Neural cell (in vitro differentiated cells): ENCODE measurements around the gene CSTB. TPM values are rescaled to one million over a fixed set of nuclear protein-coding genes. Genes with fewer than 3 reads are reported as not detected.

Experiments
- H2AFZ ChIP-seq: fragments of 200-600, 300-800 bp; sonication (generic), shearing (Covaris generic); 2 replicates; pipeline ENCODE4 v1.6.0; 2014; ENCODE audit warnings: low read depth, mild to moderate bottlenecking, antibody characterized with exemption, low read length, moderate library complexity
- H3F3A ChIP-seq: fragments of 200-600 bp; shearing (Covaris generic); 2 replicates; pipeline ENCODE4 v1.6.1; 2016; ENCODE audit warnings: mild to moderate bottlenecking, moderate library complexity, mixed read lengths, antibody characterized with exemption, low read length; ENCODE audit not compliant: insufficient read depth, poor library complexity, severe bottlenecking
- H3K27ac ChIP-seq: fragments of 200-600, 300-800 bp; sonication (generic), shearing (Covaris generic); 2 replicates; pipeline ENCODE4 v1.5.1; 2014; ENCODE audit warnings: mild to moderate bottlenecking, low read length, moderate library complexity
- H3K27me3 ChIP-seq: fragments of 300-800, 200-600 bp; sonication (generic), shearing (Covaris generic); 2 replicates; pipeline ENCODE4 v1.6.0; 2014; ENCODE audit warnings: mild to moderate bottlenecking, low read depth, low read length, moderate library complexity; ENCODE audit not compliant: insufficient read depth
- H3K36me3 ChIP-seq: fragments of 300-800, 200-600 bp; sonication (generic), shearing (Covaris generic); 2 replicates; pipeline ENCODE4 v1.5.1; 2014; ENCODE audit warnings: mild to moderate bottlenecking, antibody characterized with exemption, low read length, moderate library complexity; ENCODE audit not compliant: insufficient read depth
- H3K4me2 ChIP-seq: fragments of 300-800, 200-600 bp; sonication (generic), shearing (Covaris generic); 2 replicates; pipeline ENCODE4 v1.6.0; 2014; ENCODE audit warnings: mild to moderate bottlenecking, low read length
- H3K4me3 ChIP-seq: fragments of 300-800, 200-600 bp; sonication (generic), shearing (Covaris generic); 2 replicates; pipeline ENCODE4 v1.5.1; 2014; ENCODE audit warnings: mild to moderate bottlenecking, low read length, moderate library complexity
- H3K79me2 ChIP-seq: fragments of 200-600 bp; shearing (Covaris generic); replicated peaks from 2 replicates; pipeline ENCODE4 v1.6.0; 2014; ENCODE audit warnings: mild to moderate bottlenecking, low read length, moderate library complexity; ENCODE audit not compliant: insufficient read depth
- H3K9ac ChIP-seq: fragments of 300-800, 200-600 bp; sonication (generic), shearing (Covaris generic); 2 replicates; pipeline ENCODE4 v1.6.1; 2016; ENCODE audit warnings: mild to moderate bottlenecking, low read length, mixed read lengths
- H3K9me2 ChIP-seq: fragments of 200-600 bp; shearing (Covaris generic); 2 replicates; pipeline ENCODE4 v1.6.1; 2016; ENCODE audit warnings: mild to moderate bottlenecking, low read length, mixed read lengths; ENCODE audit not compliant: insufficient read depth
- H3K9me3 ChIP-seq: fragments of 200-600, 300-800 bp; sonication (generic), shearing (Covaris generic); 2 replicates; pipeline ENCODE4 v1.6.1; 2016; ENCODE audit warnings: mild to moderate bottlenecking, mixed run types, low read length, moderate library complexity, mixed read lengths
- H4K20me1 ChIP-seq: fragments of 200-600 bp; shearing (Covaris generic); 2 replicates; pipeline ENCODE4 v1.6.1; 2016; ENCODE audit warnings: mild to moderate bottlenecking, mixed run types; ENCODE audit not compliant: insufficient read depth
- EP300 ChIP-seq: fragments of 450-650 bp; conservative IDR thresholded peaks from 2 replicates; pipeline ENCODE4 v1.6.1; 2014; ENCODE audit warnings: antibody characterized with exemption, mild to moderate bottlenecking, moderate library complexity; ENCODE audit not compliant: poor library complexity, severe bottlenecking
- EZH2 ChIP-seq: fragments of 200-600, 300-800 bp; shearing (Covaris generic), sonication (generic); IDR thresholded peaks from 2 replicates; pipeline ENCODE4 v1.6.1; 2014; ENCODE audit warnings: antibody characterized with exemption, low read length, borderline replicate concordance, mild to moderate bottlenecking; ENCODE audit not compliant: insufficient read depth, poor library complexity, severe bottlenecking
- MXI1 ChIP-seq: fragments of 450-650 bp; conservative IDR thresholded peaks from 2 replicates; pipeline ENCODE4 v1.6.1; 2014; ENCODE audit warnings: antibody characterized with exemption, mild to moderate bottlenecking; ENCODE audit not compliant: poor library complexity, severe bottlenecking
- POLR2AphosphoS5 ChIP-seq: IDR thresholded peaks from 2 replicates; pipeline ENCODE4 v1.6.1; 2012
- RAD21 ChIP-seq: fragments of 450-650 bp; conservative IDR thresholded peaks from 2 replicates; pipeline ENCODE4 v1.6.1; 2014; ENCODE audit warnings: antibody characterized with exemption, mild to moderate bottlenecking, moderate library complexity
- SMC3 ChIP-seq: fragments of 450-650 bp; conservative IDR thresholded peaks from 2 replicates; pipeline ENCODE4 v1.6.1; 2014; ENCODE audit warnings: antibody characterized with exemption, mild to moderate bottlenecking, moderate library complexity; ENCODE audit not compliant: poor library complexity
- TAF1 ChIP-seq: IDR thresholded peaks from 2 replicates; pipeline ENCODE4 v1.6.1; 2012; ENCODE audit warnings: low read depth
- polyA plus RNA-seq: library from polyadenylated mRNA; depleted of rRNA; stranded (reverse); fragments of >200 nt; gene quantifications from 2 replicates; pipeline ENCODE4 v1.2.3, GENCODE V29; 2014
- TF ChIP-seq, protein P1 (sequence below): fragments of 450-650 bp; IDR thresholded peaks from 2 replicates; pipeline ENCODE4 v1.5.1; 2014; ENCODE audit warnings: antibody characterized with exemption, mild to moderate bottlenecking, moderate library complexity; ENCODE audit not compliant: poor library complexity, severe bottlenecking
- TF ChIP-seq, protein P2 (sequence below): IDR thresholded peaks from 2 replicates; pipeline ENCODE4 v1.6.1; 2012; ENCODE audit warnings: borderline replicate concordance

CSTB gene
- polyA plus RNA-seq, 1 donor from 2014 or later = 9.7 TPM

DNA sequence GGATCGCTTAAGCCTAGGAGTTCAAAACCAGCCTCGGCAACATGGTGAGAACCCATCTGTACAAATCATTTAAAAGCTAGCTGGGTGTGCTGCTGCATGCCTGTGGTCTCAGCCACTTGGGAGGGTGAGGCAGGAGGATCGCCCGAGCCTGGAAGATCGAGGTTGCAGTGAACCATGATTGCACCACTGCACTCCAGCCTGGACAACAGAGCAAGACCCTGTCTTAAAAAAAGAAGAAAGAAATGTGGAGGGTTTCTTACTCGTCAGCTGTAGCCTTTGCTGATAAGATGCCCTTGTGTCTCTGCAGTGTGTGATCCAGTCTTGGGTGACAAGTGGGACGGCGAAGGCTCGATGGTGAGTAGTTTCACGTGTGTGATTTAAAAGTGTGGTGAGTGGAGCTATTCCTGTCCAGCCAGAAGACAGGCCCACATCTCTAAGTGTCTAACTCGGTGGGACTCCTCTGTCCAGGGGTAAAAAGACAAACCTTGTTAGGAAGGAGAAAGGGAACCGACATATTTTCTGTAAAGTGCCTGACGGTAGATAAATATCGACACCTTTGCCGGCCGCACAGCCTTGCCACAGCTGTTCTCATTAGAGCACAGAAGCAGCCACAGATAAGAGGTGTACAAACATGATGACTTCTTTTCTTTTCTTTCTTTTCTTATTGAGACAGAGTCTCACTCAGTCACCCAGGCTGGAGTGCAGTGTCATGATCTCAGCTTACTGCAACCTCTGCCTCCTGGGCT is 30.2 kb downstream of the CSTB start:
- TF ChIP-seq, protein P1, sequence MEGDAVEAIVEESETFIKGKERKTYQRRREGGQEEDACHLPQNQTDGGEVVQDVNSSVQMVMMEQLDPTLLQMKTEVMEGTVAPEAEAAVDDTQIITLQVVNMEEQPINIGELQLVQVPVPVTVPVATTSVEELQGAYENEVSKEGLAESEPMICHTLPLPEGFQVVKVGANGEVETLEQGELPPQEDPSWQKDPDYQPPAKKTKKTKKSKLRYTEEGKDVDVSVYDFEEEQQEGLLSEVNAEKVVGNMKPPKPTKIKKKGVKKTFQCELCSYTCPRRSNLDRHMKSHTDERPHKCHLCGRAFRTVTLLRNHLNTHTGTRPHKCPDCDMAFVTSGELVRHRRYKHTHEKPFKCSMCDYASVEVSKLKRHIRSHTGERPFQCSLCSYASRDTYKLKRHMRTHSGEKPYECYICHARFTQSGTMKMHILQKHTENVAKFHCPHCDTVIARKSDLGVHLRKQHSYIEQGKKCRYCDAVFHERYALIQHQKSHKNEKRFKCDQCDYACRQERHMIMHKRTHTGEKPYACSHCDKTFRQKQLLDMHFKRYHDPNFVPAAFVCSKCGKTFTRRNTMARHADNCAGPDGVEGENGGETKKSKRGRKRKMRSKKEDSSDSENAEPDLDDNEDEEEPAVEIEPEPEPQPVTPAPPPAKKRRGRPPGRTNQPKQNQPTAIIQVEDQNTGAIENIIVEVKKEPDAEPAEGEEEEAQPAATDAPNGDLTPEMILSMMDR = no peak
- no peak for TF ChIP-seq EZH2
- TF ChIP-seq EP300 = no peak
- TF ChIP-seq, protein P2, sequence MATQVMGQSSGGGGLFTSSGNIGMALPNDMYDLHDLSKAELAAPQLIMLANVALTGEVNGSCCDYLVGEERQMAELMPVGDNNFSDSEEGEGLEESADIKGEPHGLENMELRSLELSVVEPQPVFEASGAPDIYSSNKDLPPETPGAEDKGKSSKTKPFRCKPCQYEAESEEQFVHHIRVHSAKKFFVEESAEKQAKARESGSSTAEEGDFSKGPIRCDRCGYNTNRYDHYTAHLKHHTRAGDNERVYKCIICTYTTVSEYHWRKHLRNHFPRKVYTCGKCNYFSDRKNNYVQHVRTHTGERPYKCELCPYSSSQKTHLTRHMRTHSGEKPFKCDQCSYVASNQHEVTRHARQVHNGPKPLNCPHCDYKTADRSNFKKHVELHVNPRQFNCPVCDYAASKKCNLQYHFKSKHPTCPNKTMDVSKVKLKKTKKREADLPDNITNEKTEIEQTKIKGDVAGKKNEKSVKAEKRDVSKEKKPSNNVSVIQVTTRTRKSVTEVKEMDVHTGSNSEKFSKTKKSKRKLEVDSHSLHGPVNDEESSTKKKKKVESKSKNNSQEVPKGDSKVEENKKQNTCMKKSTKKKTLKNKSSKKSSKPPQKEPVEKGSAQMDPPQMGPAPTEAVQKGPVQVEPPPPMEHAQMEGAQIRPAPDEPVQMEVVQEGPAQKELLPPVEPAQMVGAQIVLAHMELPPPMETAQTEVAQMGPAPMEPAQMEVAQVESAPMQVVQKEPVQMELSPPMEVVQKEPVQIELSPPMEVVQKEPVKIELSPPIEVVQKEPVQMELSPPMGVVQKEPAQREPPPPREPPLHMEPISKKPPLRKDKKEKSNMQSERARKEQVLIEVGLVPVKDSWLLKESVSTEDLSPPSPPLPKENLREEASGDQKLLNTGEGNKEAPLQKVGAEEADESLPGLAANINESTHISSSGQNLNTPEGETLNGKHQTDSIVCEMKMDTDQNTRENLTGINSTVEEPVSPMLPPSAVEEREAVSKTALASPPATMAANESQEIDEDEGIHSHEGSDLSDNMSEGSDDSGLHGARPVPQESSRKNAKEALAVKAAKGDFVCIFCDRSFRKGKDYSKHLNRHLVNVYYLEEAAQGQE = no peak

DNA sequence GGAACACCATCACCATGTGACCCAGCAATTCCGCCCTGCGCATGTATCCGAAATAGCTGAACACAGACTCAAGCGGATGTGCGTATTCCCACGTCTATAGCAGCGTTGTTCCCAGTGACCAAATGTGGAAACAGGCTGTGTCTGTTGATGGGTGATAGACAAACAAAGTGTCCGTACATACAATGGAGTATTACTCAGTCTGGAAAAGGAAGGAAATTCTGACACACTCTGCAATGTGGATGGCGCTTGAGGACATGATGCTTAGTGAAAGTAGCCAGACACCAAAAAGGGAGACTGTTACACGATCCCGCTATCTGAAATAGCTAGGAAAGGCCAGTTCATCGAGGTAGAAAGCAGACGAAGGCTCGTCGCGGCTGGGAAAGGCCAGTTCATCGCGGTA is 31.4 kb downstream of the CSTB start:
- Histone ChIP-seq H3K9me3 (no peaks in the 10 kb centered on the region), H3F3A (no peaks in the 10 kb centered on the region), H3K27me3 (no peaks in the 10 kb centered on the region), H4K20me1 (no peaks in the 10 kb centered on the region), H3K27ac (no peak overlapping the region), H3K4me3 (no peak overlapping the region), H3K9ac (no peak overlapping the region), H2AFZ (no peak overlapping the region), H3K79me2 (no peaks in the 10 kb centered on the region), H3K4me2 (no peak overlapping the region), H3K9me2 (no peaks in the 10 kb centered on the region), H3K36me3 (no peaks in the 10 kb centered on the region)
- no peak for TF ChIP-seq SMC3
- no peak for TF ChIP-seq EZH2
- TF ChIP-seq, protein P2 = no peak
- no peak for TF ChIP-seq TAF1
- TF ChIP-seq, protein P1 = no peak
- TF ChIP-seq MXI1 = no peak
- TF ChIP-seq EP300 = no peak
- TF ChIP-seq POLR2AphosphoS5 = no peak
- no peak for TF ChIP-seq RAD21

More for the DNA sequence above, 30.2 kb downstream of the CSTB start:
- Histone ChIP-seq H3K4me3 (no peak overlapping the region), H3K79me2 (no peaks in the 10 kb centered on the region), H2AFZ (no peak overlapping the region), H3K36me3 (no peaks in the 10 kb centered on the region), H3K9me2 (no peaks in the 10 kb centered on the region), H3K9ac (no peak overlapping the region), H3K4me2 (no peak overlapping the region), H3K27me3 (no peaks in the 10 kb centered on the region), H3F3A (no peaks in the 10 kb centered on the region), H4K20me1 (no peaks in the 10 kb centered on the region), H3K27ac (no peak overlapping the region), H3K9me3 (no peaks in the 10 kb centered on the region)
